ENCODE data around the gene NXPE2. TPM values are rescaled to one million over a fixed set of nuclear protein-coding genes. Genes with fewer than 3 reads are reported as not detected.
"Not testable (repeated sequence)": the region's sequence is repeated elsewhere in the genome, so short reads cannot be mapped to it uniquely, and the experiment has no call there.

NXPE2 gene
- not detected for total RNA-seq

GRCh38 chr11:114678125-114679036 lies at the start of gene NXPE2:
TSS of gene NXPE2 (plus strand) at chr11:114678527. CDS start at chr11:114678576, 49 bp downstream.
- Mint-ChIP-seq H3K36me3 (ENCODE audit: low read depth) (no peaks in the 10 kb centered on the region), H3K9me3 (ENCODE audit: low read depth) (peaks cover 2% of the 10 kb centered on the region), H3K27me3 (no peaks in the 10 kb centered on the region), H3K4me3 (no peak within 1 kb of the TSS), H3K27ac (no peak within 1 kb of the TSS), H3K4me1 (no peaks in the 10 kb centered on the region)
- no peak for DNase-seq
- intact Hi-C loops (cut with DNase I, micrococcal nuclease) = no loop called here
- ATAC-seq = no peak
- POLR2A ChIA-PET = no interaction called here
- CTCF ChIA-PET = interaction anchor here (0.8 kb wide), 1 partner anchor 8 kb away, joined by 3 read pairs; no protein-coding TSS in a partner anchor

- DNase-seq = peak; percentile 25
- peak; percentile 44 for ATAC-seq
- POLR2A ChIA-PET; CTCF ChIA-PET; H3K4me3 Mint-ChIP-seq; H3K27ac Mint-ChIP-seq; H3K4me1 Mint-ChIP-seq; H3K27me3 Mint-ChIP-seq; H3K9me3 Mint-ChIP-seq (ENCODE audit: low read depth); H3K36me3 Mint-ChIP-seq (ENCODE audit: low read depth): not testable (repeated sequence)
- intact Hi-C loops (cut with DNase I, micrococcal nuclease) = loop anchor here in 1 of 2 experiments (5.0 kb wide), 1 partner anchor 194 kb away; the partner anchor contains the start of gene REXO2
Measured at GRCh38 chr11:114631445-114631965, 46.8 kb upstream of the NXPE2 start.

GRCh38 chr11:114639440-114639839 lies 38.9 kb upstream of the NXPE2 start:
- intact Hi-C loops (cut with DNase I, micrococcal nuclease); H3K27me3 Mint-ChIP-seq; H3K36me3 Mint-ChIP-seq (ENCODE audit: low read depth); POLR2A ChIA-PET; H3K4me1 Mint-ChIP-seq; H3K4me3 Mint-ChIP-seq; ATAC-seq; H3K9me3 Mint-ChIP-seq (ENCODE audit: low read depth); CTCF ChIA-PET; H3K27ac Mint-ChIP-seq: not testable (repeated sequence)
- DNase-seq = peak; percentile 6

DNA sequence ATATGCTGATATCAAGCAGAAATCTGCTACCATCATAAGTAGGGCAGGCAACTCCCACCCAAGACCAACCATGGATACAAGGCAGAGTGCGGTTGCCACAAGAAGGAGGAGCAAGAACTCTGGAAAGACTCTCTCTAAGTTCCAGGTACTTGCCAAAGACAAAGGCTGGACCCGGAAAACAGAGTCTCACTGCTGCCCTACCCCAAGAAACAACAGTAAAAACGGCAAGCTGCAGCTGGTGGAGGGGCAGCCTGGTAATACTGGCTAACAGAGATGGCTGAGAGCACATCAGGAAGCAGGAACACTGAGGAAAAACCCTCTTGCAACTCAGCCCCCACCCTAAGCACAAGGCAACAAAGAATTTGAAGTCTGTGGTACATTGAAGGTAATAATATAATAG lies 27.7 kb upstream of the NXPE2 start:
- intact Hi-C loops (cut with DNase I, micrococcal nuclease) = no loop called here
- H3K27ac Mint-ChIP-seq = no peak overlapping the region
- POLR2A ChIA-PET = no interaction called here
- CTCF ChIA-PET = no interaction called here
- peaks cover 2% of the 10 kb centered on the region for H3K27me3 Mint-ChIP-seq
- H3K36me3 Mint-ChIP-seq (ENCODE audit: low read depth) = no peaks in the 10 kb centered on the region
- no peak for ATAC-seq
- DNase-seq = no peak
- no peak overlapping the region for H3K4me3 Mint-ChIP-seq
- no peaks in the 10 kb centered on the region for H3K4me1 Mint-ChIP-seq
- peaks cover 3% of the 10 kb centered on the region for H3K9me3 Mint-ChIP-seq (ENCODE audit: low read depth)

DNA sequence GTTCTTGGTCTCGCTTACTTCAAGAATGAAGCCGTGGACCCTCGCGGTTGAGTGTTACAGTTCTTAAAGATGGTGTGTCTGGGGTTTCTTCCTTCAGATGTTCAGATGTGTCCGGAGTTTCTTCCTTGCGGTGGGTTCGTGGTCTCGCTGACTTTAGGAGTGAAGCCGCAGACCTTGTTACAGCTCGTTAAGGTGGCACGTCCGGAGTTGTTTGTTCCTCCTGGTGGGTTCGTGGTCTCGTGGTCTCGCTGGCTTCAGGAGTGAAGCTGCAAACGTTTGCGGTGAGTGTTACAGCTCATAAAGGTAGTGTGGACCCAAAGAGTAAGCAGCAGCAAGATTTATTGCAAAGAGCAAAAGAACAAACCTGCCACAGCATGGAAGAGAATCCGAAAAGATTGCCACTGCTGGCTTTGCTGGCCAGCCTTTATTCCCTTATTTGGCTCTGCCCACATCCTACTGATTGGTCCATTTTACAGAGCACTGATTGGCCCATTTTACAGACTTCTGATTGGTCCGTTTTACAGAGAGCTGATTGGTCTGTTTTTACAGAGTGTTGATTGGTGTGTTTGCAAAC lies 27.1 kb upstream of the NXPE2 start:
- peaks cover 3% of the 10 kb centered on the region for H3K9me3 Mint-ChIP-seq (ENCODE audit: low read depth)
- intact Hi-C loops (cut with DNase I, micrococcal nuclease) = no loop called here
- no peak overlapping the region for H3K4me3 Mint-ChIP-seq
- no peaks in the 10 kb centered on the region for H3K4me1 Mint-ChIP-seq
- DNase-seq (no peak), ATAC-seq (no peak)
- CTCF ChIA-PET = no interaction called here
- H3K27me3 Mint-ChIP-seq = peaks cover 2% of the 10 kb centered on the region
- H3K36me3 Mint-ChIP-seq (ENCODE audit: low read depth) = no peaks in the 10 kb centered on the region
- H3K27ac Mint-ChIP-seq = no peak overlapping the region
- POLR2A ChIA-PET = no interaction called here

DNA sequence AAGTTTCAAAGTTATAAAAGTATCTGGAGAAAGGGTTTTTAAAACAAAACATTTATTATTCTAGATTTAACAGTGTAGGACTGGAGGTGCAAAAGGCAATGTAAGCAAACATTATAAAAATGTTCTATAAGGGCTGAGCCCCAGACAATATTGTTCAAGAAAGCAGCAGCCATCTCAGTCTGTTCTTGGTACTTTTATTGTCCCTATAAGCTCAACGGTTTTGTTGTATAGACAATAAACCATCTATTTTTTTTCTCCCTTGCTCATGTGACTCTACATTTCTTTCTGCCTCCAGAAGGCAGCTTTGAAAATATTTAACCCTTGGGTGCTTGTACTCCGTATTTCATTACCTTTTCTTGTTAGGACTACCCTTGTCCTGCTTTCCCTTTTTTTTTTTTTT lies 25.2 kb upstream of the NXPE2 start:
- H3K9me3 Mint-ChIP-seq (ENCODE audit: low read depth) = peaks cover 3% of the 10 kb centered on the region
- H3K27ac Mint-ChIP-seq = no peak overlapping the region
- no peak overlapping the region for H3K4me3 Mint-ChIP-seq
- no peaks in the 10 kb centered on the region for H3K27me3 Mint-ChIP-seq
- POLR2A ChIA-PET = no interaction called here
- no peaks in the 10 kb centered on the region for H3K36me3 Mint-ChIP-seq (ENCODE audit: low read depth)
- CTCF ChIA-PET = no interaction called here
- no peak for ATAC-seq
- no peak for DNase-seq
- no peaks in the 10 kb centered on the region for H3K4me1 Mint-ChIP-seq
- intact Hi-C loops (cut with DNase I, micrococcal nuclease) = no loop called here

DNA sequence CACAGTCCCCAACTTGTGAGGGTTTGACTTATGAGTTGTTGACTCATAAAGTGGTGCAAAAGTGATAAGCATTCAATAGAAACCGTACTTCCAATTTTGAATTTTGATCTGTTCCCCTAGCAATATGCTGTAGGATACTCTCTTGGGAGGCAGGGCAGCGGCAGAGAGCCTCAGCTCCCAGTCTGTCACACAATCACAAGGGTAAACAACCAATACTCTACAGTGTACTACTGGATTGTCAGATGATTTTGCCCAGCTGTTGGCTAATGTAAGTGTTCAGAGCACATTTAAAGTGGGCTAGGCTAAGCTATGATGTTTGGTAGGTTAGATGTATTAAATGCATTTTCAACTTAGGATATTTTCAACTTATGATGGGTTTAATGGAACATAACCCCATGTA lies 13.7 kb upstream of the NXPE2 start:
- ChIA-PET POLR2A (no interaction called here), CTCF (interaction anchor here (0.6 kb wide), 1 partner anchor 1118 kb away, joined by 3 read pairs; no protein-coding TSS in a partner anchor)
- H3K27me3 Mint-ChIP-seq = no peaks in the 10 kb centered on the region
- DNase-seq = no peak
- intact Hi-C loops (cut with DNase I, micrococcal nuclease) = no loop called here
- no peaks in the 10 kb centered on the region for H3K4me1 Mint-ChIP-seq
- no peak for ATAC-seq
- H3K9me3 Mint-ChIP-seq (ENCODE audit: low read depth) = no peaks in the 10 kb centered on the region
- H3K4me3 Mint-ChIP-seq = no peak overlapping the region
- no peak overlapping the region for H3K27ac Mint-ChIP-seq
- no peaks in the 10 kb centered on the region for H3K36me3 Mint-ChIP-seq (ENCODE audit: low read depth)

- Mint-ChIP-seq H3K4me1 (no peaks in the 10 kb centered on the region), H3K27me3 (no peaks in the 10 kb centered on the region), H3K27ac (no peak overlapping the region), H3K4me3 (no peak overlapping the region), H3K9me3 (ENCODE audit: low read depth) (peaks cover 8% of the 10 kb centered on the region), H3K36me3 (ENCODE audit: low read depth) (no peaks in the 10 kb centered on the region)
- POLR2A ChIA-PET = interaction anchor here (0.6 kb wide), 1 partner anchor 389 kb away, joined by 3 read pairs; no protein-coding TSS in a partner anchor
- CTCF ChIA-PET = no interaction called here
- ATAC-seq (no peak), DNase-seq (no peak)
- intact Hi-C loops (cut with DNase I, micrococcal nuclease) = no loop called here
Measured at GRCh38 chr11:114666760-114667159, 11.6 kb upstream of the NXPE2 start.

GRCh38 chr11:114668109-114668508 lies 10.2 kb upstream of the NXPE2 start:
- CTCF ChIA-PET = no interaction called here

DNA sequence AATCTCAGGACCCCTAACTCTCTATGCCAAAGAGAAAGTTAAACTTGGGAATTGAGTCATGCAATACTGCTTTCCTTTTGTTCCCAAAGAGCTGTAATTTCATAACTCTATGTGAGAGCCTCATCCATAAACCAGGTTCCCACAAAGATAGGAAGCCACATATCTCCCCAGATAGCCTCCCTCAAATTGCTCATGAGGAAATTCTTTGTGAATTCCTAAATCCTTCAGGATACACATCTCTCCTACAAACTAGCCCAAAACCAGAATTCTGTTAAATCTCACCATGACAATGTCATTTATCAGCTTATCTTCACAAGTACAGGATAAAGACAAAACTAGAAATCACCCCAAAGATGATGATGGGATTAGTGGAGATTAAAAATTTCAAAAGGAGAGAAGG lies 4.7 kb upstream of the NXPE2 start:
- ATAC-seq (no peak), DNase-seq (no peak)
- H3K27me3 Mint-ChIP-seq = no peaks in the 10 kb centered on the region
- H3K36me3 Mint-ChIP-seq (ENCODE audit: low read depth) = no peaks in the 10 kb centered on the region
- intact Hi-C loops (cut with DNase I, micrococcal nuclease) = no loop called here
- no peaks in the 10 kb centered on the region for H3K4me1 Mint-ChIP-seq
- POLR2A ChIA-PET = no interaction called here
- no peak overlapping the region for H3K27ac Mint-ChIP-seq
- peaks cover 11% of the 10 kb centered on the region for H3K9me3 Mint-ChIP-seq (ENCODE audit: low read depth)
- CTCF ChIA-PET = interaction anchor here (0.7 kb wide), 1 partner anchor 138 kb away, joined by 3 read pairs; no protein-coding TSS in a partner anchor
- H3K4me3 Mint-ChIP-seq = no peak overlapping the region

More at GRCh38 chr11:114668109-114668508, 10.2 kb upstream of the NXPE2 start:
- peaks cover 9% of the 10 kb centered on the region for H3K9me3 Mint-ChIP-seq (ENCODE audit: low read depth)
- intact Hi-C loops (cut with DNase I, micrococcal nuclease) = no loop called here
- H3K27ac Mint-ChIP-seq = no peak overlapping the region
- no peak for DNase-seq
- no peaks in the 10 kb centered on the region for H3K27me3 Mint-ChIP-seq
- H3K4me3 Mint-ChIP-seq = no peak overlapping the region
- no peak for ATAC-seq
- H3K36me3 Mint-ChIP-seq (ENCODE audit: low read depth) = no peaks in the 10 kb centered on the region
- POLR2A ChIA-PET = no interaction called here
- no peaks in the 10 kb centered on the region for H3K4me1 Mint-ChIP-seq

DNA sequence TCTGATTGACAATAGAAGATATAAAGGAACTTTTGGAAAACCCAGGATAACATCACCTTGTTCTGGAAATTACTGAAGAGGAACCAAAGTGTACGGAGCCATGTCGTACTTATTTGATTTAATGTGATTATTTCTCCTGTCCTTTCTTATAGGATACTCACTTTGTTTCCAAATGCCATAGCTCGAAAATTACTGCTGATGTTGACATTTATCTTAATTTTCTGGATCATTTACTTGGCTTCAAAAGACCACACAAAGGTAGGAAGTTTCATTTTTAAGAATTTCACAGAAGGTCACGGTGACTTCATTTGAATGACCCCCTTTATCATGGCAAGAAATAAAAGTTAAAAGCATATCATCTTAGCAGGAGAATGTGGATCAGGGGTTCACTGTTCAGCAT lies 1.2 kb downstream of the NXPE2 start:
- Mint-ChIP-seq H3K27ac (no peak overlapping the region), H3K9me3 (ENCODE audit: low read depth) (peaks cover 4% of the 10 kb centered on the region), H3K4me1 (no peaks in the 10 kb centered on the region), H3K4me3 (no peak overlapping the region), H3K36me3 (ENCODE audit: low read depth) (no peaks in the 10 kb centered on the region), H3K27me3 (no peaks in the 10 kb centered on the region)
- ATAC-seq (no peak), DNase-seq (no peak)
- intact Hi-C loops (cut with DNase I, micrococcal nuclease) = no loop called here
- POLR2A ChIA-PET = no interaction called here
- CTCF ChIA-PET = no interaction called here

DNA sequence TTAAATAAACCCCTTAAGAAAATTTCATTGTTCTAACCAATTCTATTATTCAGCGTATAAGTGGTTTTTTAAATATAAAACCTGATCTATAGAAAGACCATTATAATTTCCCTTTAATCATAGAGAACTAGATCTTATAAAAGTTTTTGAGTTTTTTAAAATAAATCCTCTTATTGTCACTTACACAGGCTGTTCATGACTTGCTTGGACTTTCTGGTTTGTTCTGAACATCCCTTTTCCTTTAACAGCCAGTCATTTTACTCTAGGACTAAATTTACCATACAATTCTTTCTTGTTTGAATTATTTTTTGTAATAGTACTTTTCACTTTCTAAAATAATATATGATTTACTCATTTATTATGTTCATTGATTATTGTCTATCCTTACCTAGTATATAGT lies 4.7 kb downstream of the NXPE2 start:
- no peaks in the 10 kb centered on the region for H3K36me3 Mint-ChIP-seq (ENCODE audit: low read depth)
- POLR2A ChIA-PET = no interaction called here
- H3K27me3 Mint-ChIP-seq = no peaks in the 10 kb centered on the region
- H3K27ac Mint-ChIP-seq = no peak overlapping the region
- no peak for DNase-seq
- no peak overlapping the region for H3K4me3 Mint-ChIP-seq
- intact Hi-C loops (cut with DNase I, micrococcal nuclease) = no loop called here
- peaks cover 4% of the 10 kb centered on the region for H3K9me3 Mint-ChIP-seq (ENCODE audit: low read depth)
- CTCF ChIA-PET = no interaction called here
- ATAC-seq = no peak
- H3K4me1 Mint-ChIP-seq = no peaks in the 10 kb centered on the region

Data from activated CD4-positive, alpha-beta T cell treated with anti-CD3 and anti-CD28 coated beads for 36 hours (primary cell).